ENCODE data around the gene HOGA1. TPM values are rescaled to one million over a fixed set of nuclear protein-coding genes. Genes with fewer than 3 reads are reported as not detected.

HOGA1 gene
- total RNA-seq, 2 donors from 2014 or later, result 0.49 TPM; not detected in 1

DNA sequence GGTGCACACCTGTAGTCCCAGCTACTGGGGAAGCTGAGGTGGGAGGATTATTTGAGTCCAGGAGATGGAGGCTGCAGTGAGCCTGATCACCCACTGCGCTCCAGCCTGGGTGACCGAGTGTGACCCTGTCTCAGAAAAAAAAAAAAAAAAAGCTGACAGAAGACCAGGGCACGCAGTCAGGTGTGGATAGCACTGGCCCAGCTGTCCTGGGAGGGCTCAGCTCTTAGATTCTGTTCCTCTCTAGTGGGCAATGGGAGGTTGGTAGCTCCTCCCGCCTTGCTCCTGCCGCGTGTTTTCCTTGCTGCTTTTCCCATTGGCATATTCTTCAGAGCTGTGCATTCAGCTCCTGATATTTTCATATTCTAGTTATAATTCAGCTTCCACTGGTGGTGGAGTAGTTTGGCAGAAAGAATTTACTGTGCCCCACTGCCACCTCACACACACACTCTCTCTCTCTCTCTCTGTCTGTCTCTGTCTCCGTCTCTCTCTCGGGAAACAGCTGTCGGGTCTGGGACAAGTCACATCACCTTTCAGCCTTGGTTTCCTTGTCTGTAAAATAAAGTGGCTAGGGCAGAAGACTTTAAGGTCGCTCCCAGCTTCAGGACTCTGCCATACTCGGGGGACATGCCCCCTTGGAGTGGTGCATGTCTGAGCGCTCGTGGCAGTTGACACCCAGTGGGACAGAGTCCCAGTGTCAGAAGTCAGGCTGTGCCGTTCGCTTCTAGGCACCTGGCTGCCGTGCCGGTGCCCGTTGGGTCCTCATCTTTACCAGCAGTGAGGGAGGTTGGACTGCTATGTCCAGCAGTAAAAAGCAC is 37.5 kb upstream of the HOGA1 start:
- TF ChIP-seq, protein P1, sequence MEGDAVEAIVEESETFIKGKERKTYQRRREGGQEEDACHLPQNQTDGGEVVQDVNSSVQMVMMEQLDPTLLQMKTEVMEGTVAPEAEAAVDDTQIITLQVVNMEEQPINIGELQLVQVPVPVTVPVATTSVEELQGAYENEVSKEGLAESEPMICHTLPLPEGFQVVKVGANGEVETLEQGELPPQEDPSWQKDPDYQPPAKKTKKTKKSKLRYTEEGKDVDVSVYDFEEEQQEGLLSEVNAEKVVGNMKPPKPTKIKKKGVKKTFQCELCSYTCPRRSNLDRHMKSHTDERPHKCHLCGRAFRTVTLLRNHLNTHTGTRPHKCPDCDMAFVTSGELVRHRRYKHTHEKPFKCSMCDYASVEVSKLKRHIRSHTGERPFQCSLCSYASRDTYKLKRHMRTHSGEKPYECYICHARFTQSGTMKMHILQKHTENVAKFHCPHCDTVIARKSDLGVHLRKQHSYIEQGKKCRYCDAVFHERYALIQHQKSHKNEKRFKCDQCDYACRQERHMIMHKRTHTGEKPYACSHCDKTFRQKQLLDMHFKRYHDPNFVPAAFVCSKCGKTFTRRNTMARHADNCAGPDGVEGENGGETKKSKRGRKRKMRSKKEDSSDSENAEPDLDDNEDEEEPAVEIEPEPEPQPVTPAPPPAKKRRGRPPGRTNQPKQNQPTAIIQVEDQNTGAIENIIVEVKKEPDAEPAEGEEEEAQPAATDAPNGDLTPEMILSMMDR (IDR thresholded peaks at IDR 0.05), result no peak
- no peaks in the 10 kb centered on the region for H3K4me1 ChIP-seq
- intact Hi-C loops (cut with DNase I), result no loop called here
- no peaks in the 10 kb centered on the region for H3K9me3 ChIP-seq
- DNase-seq, result no peak
- H3K36me3 ChIP-seq, result no peaks in the 10 kb centered on the region
- no peak overlapping the region for H3K27ac ChIP-seq
- H3K4me3 ChIP-seq, result no peak overlapping the region
- H3K9ac ChIP-seq (ENCODE audit: low read depth in 2 of 2, low read length in 2 of 2), result no peak overlapping the region
- no peaks in the 10 kb centered on the region for H3K27me3 ChIP-seq

- DNase-seq, result no peak
- no peaks in the 10 kb centered on the region for H3K36me3 ChIP-seq
- intact Hi-C loops (cut with DNase I), result no loop called here
- no peak overlapping the region for H3K4me3 ChIP-seq
- H3K27ac ChIP-seq, result no peak overlapping the region
- no peak overlapping the region for H3K9ac ChIP-seq (ENCODE audit: low read depth in 2 of 2, low read length in 2 of 2)
- no peaks in the 10 kb centered on the region for H3K9me3 ChIP-seq
- H3K27me3 ChIP-seq, result no peaks in the 10 kb centered on the region
- no peaks in the 10 kb centered on the region for H3K4me1 ChIP-seq
- TF ChIP-seq, protein P1 (IDR thresholded peaks at IDR 0.05), result no peak
Measured at GRCh38 chr10:97547271-97547600, 37.0 kb upstream of the HOGA1 start.

- H3K9ac ChIP-seq (ENCODE audit: low read depth in 2 of 2, low read length in 2 of 2), result no peak overlapping the region
- no peaks in the 10 kb centered on the region for H3K4me1 ChIP-seq
- no peak overlapping the region for H3K4me3 ChIP-seq
- no peaks in the 10 kb centered on the region for H3K36me3 ChIP-seq
- H3K27me3 ChIP-seq, result no peaks in the 10 kb centered on the region
- TF ChIP-seq, protein P1 (IDR thresholded peaks at IDR 0.05), result no peak
- no peaks in the 10 kb centered on the region for H3K9me3 ChIP-seq
- no peak overlapping the region for H3K27ac ChIP-seq
- intact Hi-C loops (cut with DNase I), result no loop called here
- no peak for DNase-seq
Measured at GRCh38 chr10:97547962-97548361, 36.2 kb upstream of the HOGA1 start.

DNA sequence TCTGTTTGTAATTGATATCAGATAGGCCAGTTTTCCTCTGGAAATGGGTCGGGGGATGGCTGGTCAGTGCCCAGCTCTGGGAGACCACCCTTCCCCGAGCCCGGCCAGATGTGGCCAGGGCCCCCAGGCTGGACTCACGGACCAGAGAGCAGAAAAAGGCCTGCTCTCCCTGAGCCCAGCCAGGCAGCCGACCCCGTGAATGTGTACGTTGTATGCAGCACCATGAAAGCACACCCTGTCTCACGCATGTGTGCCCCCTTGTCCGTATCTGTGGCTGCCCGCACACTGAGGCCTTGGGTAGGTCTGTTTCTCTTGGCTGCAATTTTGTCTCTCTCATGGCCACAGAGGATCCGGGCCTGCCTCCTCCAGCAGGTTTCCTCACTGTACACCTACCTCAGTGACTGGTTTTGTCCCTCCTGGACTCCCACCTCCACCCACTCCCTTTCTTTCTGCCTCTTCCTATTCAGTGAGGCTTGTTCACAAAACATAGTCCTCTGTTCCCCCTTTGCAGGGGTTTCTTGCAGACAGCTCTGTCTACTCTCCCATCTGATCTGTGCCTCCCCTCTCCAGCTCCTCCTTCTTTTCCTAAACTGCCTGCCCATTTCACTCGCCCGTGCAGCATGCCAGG is 35.2 kb upstream of the HOGA1 start:
- Histone ChIP-seq H3K27me3 (no peaks in the 10 kb centered on the region), H3K9me3 (no peaks in the 10 kb centered on the region), H3K4me1 (no peaks in the 10 kb centered on the region), H3K9ac (ENCODE audit: low read depth in 2 of 2, low read length in 2 of 2) (no peak overlapping the region), H3K27ac (no peak overlapping the region), H3K36me3 (no peaks in the 10 kb centered on the region), H3K4me3 (no peak overlapping the region)
- intact Hi-C loops (cut with DNase I), result no loop called here
- TF ChIP-seq, protein P1 (IDR thresholded peaks at IDR 0.05), result no peak
- no peak for DNase-seq

GRCh38 chr10:97549587-97550322 is 34.4 kb upstream of the HOGA1 start:
- H3K27ac ChIP-seq, result no peak overlapping the region

More at GRCh38 chr10:97549587-97550322, 34.4 kb upstream of the HOGA1 start:
- Histone ChIP-seq H3K9ac (ENCODE audit: low read depth in 2 of 2, low read length in 2 of 2) (no peak overlapping the region), H3K4me3 (no peak overlapping the region), H3K9me3 (no peaks in the 10 kb centered on the region), H3K4me1 (no peaks in the 10 kb centered on the region), H3K27me3 (no peaks in the 10 kb centered on the region), H3K36me3 (no peaks in the 10 kb centered on the region)
- no peak for DNase-seq
- intact Hi-C loops (cut with DNase I), result loop anchor here (5.0 kb wide), 1 partner anchor 87 kb away; no protein-coding TSS in a partner anchor
- TF ChIP-seq, protein P1 (IDR thresholded peaks at IDR 0.05), result no peak

All from colonic mucosa (tissue), 4 donors.